ENCODE results near the gene MEGF8. TPM values are rescaled to one million over a fixed set of nuclear protein-coding genes. Genes with fewer than 3 reads are reported as not detected.

Gene MEGF8
- total and polyA plus RNA-seq, 2 of the 13 experiments (the other 11 are each of a cell fraction or from before 2014, with no cell fraction given) = 4.0 to 8.8 TPM

DNA sequence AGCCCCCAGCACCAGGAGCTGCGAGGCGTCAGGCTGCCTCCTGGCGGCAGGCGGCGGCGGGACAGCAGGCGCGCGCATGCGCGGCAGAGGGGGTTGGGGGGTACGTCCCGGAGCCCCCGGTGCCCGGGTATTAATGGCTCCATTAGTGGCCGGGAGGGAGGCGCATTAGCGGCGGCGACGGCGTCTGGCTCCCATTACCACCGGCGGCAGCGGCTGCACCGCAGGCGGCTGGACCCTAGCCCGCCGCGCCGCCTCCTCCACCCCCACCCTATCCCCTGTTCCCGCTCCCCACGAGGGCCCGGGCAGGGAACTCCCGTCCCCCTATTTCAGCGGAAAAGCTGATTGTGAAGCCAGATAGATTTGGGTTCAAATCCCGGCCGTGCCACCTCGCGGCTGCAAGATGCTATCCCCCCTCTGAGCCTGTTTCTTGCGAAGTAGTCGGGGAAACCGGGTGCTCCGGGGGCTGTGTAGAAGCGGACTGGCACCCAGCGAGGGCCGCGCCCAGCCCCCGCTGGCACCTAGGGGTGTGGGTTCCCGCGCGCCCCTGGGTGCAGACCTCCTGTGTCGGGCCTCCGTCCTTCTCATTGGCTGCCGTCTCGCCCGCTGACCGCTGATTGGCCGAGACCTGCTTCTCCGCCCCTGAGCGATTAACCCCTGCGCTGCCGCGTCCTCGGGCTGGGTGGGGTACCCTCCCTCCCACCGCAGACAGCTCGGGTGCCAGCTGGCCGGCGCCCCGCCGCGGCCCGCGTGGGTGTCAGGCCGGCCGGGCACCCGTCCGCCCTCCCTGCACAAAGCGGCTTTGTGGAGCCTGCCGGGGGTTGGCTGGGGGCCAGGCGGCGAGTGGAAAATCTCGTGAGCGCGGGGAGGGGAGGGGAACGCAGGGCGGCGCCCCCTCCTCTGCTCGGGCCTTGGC is 45.3 kb upstream of the MEGF8 start (continued):
- TF ChIP-seq ZNF253 (CRISPR knock-in tag; IDR thresholded peaks at IDR 0.05; ENCODE audit: borderline replicate concordance) (0 out of 2 replicates have a peak, but pooled peaks have one; percentile 24), ZNF337 (CRISPR knock-in tag; IDR thresholded peaks at IDR 0.05; ENCODE audit: borderline replicate concordance, low read depth) (no peak), RFXAP (CRISPR knock-in tag; IDR thresholded peaks at IDR 0.05; ENCODE audit: borderline replicate concordance) (peak; percentile 96), RXRA (CRISPR knock-in tag; IDR thresholded peaks at IDR 0.05) (0 out of 2 replicates have a peak, but pooled peaks have one; percentile 28), MAFK (conservative IDR thresholded peaks at IDR 0.05 in 1 of 2, IDR thresholded peaks at IDR 0.05 in 1 of 2; ENCODE audit: low read length in 2 of 2) (no peak), ZNF766 (CRISPR knock-in tag; IDR thresholded peaks at IDR 0.05; ENCODE audit: borderline replicate concordance) (no peak; the same call in 1 of the 2 replicates), HNRNPH1 (optimal IDR thresholded peaks at IDR 0.05; ENCODE audit: low read depth, low read length) (no peak), IRF2 (CRISPR knock-in tag; IDR thresholded peaks at IDR 0.05) (no peak), ZNF484 (CRISPR knock-in tag; IDR thresholded peaks at IDR 0.05; ENCODE audit: borderline replicate concordance, low read depth) (no peak), ZNF878 (CRISPR knock-in tag; IDR thresholded peaks at IDR 0.05) (no peak), DPF2 (CRISPR knock-in tag; IDR thresholded peaks at IDR 0.05; ENCODE audit: borderline replicate concordance, low read depth) (no peak), ZNF430 (CRISPR knock-in tag; IDR thresholded peaks at IDR 0.05) (peak; percentile 14; the same call in 1 of the 2 replicates), PHF20 (CRISPR knock-in tag; IDR thresholded peaks at IDR 0.05) (no peak), ZNF3 (CRISPR knock-in tag; IDR thresholded peaks at IDR 0.05) (no peak), ZNF7 (CRISPR knock-in tag; IDR thresholded peaks at IDR 0.05) (no peak), AKAP8 (CRISPR knock-in tag; IDR thresholded peaks at IDR 0.05) (0 out of 2 replicates have a peak, but pooled peaks have one; percentile 30)
- TF ChIP-seq, protein P1, sequence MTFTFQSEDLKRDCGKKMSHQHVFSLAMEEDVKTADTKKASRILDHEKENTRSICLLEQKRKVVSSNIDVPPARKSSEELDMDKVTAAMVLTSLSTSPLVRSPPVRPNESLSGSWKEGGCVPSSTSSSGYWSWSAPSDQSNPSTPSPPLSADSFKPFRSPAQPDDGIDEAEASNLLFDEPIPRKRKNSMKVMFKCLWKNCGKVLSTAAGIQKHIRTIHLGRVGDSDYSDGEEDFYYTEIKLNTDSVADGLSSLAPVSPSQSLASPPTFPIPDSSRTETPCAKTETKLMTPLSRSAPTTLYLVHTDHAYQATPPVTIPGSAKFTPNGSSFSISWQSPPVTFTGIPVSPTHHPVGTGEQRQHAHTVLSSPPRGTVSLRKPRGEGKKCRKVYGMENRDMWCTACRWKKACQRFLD (CRISPR knock-in tag; IDR thresholded peaks at IDR 0.05; ENCODE audit: borderline replicate concordance) = peak; percentile 44; the same call in 1 of the 2 replicates
- TF ChIP-seq, protein P2, sequence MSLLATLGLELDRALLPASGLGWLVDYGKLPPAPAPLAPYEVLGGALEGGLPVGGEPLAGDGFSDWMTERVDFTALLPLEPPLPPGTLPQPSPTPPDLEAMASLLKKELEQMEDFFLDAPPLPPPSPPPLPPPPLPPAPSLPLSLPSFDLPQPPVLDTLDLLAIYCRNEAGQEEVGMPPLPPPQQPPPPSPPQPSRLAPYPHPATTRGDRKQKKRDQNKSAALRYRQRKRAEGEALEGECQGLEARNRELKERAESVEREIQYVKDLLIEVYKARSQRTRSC (CRISPR knock-in tag; IDR thresholded peaks at IDR 0.05; ENCODE audit: low read depth) = no peak
- TF ChIP-seq, protein P3, sequence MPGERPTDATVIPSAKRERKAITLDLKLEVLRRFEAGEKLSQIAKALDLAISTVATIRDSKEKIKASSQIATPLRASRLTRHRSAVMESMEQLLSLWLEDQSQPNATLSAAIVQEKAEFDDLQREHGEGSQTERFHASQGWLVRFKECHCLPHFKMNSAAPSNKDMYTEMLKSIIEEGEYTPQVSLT (CRISPR knock-in tag; IDR thresholded peaks at IDR 0.05; ENCODE audit: borderline replicate concordance, low read depth) = no peak
- TF ChIP-seq, protein P4, sequence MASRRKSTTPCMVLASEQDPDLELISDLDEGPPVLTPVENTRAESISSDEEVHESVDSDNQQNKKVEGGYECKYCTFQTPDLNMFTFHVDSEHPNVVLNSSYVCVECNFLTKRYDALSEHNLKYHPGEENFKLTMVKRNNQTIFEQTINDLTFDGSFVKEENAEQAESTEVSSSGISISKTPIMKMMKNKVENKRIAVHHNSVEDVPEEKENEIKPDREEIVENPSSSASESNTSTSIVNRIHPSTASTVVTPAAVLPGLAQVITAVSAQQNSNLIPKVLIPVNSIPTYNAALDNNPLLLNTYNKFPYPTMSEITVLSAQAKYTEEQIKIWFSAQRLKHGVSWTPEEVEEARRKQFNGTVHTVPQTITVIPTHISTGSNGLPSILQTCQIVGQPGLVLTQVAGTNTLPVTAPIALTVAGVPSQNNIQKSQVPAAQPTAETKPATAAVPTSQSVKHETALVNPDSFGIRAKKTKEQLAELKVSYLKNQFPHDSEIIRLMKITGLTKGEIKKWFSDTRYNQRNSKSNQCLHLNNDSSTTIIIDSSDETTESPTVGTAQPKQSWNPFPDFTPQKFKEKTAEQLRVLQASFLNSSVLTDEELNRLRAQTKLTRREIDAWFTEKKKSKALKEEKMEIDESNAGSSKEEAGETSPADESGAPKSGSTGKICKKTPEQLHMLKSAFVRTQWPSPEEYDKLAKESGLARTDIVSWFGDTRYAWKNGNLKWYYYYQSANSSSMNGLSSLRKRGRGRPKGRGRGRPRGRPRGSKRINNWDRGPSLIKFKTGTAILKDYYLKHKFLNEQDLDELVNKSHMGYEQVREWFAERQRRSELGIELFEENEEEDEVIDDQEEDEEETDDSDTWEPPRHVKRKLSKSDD (CRISPR knock-in tag; IDR thresholded peaks at IDR 0.05; ENCODE audit: low read depth) = 0 out of 2 replicates have a peak, but pooled peaks have one; percentile 20
- TF ChIP-seq, protein P5, sequence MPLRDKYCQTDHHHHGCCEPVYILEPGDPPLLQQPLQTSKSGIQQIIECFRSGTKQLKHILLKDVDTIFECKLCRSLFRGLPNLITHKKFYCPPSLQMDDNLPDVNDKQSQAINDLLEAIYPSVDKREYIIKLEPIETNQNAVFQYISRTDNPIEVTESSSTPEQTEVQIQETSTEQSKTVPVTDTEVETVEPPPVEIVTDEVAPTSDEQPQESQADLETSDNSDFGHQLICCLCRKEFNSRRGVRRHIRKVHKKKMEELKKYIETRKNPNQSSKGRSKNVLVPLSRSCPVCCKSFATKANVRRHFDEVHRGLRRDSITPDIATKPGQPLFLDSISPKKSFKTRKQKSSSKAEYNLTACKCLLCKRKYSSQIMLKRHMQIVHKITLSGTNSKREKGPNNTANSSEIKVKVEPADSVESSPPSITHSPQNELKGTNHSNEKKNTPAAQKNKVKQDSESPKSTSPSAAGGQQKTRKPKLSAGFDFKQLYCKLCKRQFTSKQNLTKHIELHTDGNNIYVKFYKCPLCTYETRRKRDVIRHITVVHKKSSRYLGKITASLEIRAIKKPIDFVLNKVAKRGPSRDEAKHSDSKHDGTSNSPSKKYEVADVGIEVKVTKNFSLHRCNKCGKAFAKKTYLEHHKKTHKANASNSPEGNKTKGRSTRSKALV (CRISPR knock-in tag; IDR thresholded peaks at IDR 0.05) = 0 out of 2 replicates have a peak, but pooled peaks have one; percentile 60
